ENCODE measurements around the gene CLPTM1L.
"Not testable (repeated sequence)": the region's sequence is repeated elsewhere in the genome, so short reads cannot be mapped to it uniquely, and the experiment has no call there.

Gene CLPTM1L

DNA sequence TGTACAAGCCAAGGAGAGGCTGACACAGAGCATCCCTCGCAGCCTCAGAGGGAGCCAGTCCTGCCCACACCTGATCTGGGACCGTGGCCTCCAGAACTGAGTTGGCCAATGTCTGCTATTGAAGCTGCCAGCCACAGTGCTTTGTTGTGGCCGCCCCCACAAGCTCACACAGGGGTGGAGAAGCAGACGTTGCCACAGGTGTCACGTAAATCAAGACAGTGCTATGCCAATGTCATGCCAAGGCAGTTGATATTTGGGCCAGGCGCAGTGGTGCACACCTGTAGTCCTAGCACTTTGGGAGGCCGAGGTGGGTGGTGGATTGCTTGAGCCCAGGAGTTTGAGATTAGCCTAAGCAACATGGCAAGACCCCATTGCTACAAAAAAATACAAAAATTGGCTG, 32.7 kb downstream of the CLPTM1L start:
- peak; percentile 38 for DNase-seq

DNA sequence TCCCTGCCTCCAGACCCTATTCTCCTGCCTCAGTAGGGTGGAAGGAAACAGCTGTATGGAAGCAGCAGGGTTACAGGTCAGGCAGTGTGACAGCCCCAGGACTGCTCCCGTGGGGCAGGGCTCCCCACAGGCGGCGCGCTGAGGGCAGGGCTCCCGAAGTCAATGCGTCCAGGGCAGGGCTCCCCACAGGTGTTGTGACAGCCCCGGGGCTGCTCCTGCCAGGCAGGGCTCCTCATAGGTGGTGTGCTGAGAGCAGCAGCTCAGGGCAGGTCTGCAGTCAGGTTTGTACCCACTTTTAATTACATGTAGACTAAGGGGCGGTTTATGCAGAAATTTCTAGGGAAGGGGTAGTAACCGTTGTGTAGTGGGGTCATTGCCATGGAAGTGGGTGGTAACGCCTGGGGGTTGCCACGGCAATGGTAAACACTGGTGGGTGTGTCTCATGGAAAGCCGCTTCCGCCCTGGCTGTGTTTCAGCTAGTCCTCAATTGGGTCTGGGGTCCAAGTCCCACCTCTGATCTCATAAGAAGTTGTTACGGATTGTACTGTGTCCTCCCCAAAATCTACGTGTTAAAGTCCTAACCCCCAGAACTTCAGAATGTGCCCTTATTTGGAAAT, 33.4 kb downstream of the CLPTM1L start:
- DNase-seq, result no peak

DNA sequence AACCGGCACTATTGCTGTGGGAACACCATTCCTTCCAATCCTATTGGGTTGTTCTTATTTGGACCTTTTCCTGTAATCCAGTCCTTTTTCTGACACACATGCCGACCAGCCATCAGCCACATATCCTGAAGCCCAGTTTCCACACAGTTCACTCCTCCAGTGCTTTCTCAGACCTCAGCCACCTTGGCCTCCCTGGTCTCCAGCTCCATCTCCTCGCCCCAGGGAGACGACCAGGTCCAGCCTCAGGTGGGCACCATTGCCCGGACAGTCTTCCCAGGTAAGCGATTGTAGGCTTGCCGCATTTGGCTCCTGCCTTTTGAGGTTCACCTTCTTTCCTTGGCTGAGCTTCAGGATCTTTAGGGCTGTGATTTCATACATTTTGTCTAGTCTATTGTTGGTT, 34.8 kb downstream of the CLPTM1L start:
- no peak for DNase-seq

DNA sequence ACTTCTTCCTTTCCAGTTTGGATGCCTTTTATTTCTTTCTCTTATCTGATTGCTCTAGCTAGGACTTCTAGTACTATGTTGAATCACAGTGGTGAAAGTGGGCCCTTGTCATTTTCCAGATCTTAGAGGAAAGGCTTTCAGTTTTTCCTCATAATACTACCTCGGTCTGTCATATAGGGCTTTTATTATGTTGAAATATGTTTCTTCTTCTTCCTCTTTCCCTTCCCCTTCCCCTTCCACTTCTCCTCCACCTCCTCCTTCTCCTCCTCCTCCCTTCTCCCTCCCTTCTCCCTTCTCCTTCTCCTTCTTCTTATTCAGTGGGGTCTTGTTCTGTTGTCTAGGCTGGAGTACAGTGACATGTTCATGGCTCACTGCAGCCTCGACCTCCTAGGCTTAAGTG, 40.9 kb downstream of the CLPTM1L start:
- DNase-seq, result no peak

DNA sequence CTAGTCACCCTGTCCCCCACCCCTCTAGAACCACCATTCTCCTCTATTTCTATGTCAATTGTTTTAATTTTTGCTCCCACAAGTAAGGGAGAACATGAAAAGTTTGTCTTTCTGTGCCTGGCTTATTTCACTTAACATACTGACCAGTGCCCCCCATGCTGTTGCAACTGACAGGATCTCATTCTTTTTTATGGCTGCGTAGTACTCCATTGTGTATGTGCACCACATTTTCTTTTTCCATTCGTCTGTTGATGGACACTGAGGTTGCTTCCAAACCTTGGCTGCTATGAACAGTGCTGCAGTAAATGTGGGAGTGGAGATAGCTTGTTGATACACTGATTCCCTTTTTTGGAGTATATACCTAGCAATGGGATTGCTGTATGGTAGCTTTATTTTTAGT, 42.6 kb downstream of the CLPTM1L start:
- DNase-seq, result no peak

DNA sequence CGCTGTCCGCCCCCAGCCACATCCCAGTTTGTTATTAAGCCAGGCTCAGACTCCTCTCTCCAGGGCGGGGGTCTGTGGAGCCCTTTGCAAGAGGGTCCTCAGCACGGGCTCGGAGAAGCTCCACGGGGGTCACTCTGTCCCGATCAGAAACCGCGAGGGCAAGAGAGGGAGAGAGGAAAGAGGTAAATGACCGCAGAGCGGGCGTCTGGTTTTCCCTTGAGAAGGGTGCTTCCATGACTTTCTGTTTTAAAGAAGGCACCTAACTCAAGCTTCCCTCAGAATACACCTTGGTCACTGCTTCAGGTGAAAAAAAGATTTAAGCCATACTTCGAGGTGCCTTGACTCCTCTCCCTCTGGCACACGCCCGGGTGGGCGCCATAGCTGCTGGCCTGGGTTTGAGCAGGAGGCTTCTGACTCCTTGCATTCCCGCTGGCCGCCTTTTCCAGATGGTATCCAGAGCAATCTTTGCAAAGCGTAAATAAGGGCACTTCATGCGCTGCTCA, 44.3 kb downstream of the CLPTM1L start:
- no peak for DNase-seq

DNA sequence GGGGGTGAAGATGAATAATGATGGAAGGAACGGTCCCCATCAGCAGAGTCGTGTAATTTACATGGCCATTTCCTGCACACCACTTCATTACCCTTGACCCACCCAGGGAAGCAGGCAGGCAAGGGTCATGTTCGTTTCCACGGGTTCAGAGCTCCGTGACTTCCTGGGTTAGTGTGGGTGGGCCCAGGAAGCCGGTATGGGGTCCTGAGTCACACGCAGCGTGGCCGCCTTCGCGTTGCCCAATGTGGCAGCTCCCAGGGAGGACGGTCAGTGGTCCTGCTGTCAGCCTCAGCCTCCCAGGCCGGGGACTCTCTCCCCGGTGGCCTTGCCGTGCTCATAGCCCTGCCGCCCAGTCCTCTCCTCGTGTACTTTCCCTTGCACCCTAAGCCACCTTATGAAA, 44.9 kb downstream of the CLPTM1L start:
- DNase-seq, result no peak

DNA sequence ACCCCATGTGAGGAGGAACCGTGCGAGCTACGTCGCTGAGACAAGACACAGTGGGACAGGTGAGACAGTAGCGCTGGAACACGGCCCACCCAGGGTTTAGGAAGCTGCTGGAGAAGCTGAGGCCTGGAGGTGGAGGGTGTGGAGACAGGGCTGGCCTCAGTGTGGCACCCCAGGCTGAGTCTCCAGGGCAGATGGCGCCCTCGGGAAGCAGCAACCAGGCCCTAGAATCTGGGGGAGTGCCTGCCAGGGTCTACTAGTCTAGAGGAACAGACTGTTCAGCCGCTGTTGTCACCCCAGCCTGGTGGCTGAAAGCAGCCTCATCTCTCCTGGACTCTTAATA, 45.4 kb downstream of the CLPTM1L start:
- no peak for DNase-seq

DNA sequence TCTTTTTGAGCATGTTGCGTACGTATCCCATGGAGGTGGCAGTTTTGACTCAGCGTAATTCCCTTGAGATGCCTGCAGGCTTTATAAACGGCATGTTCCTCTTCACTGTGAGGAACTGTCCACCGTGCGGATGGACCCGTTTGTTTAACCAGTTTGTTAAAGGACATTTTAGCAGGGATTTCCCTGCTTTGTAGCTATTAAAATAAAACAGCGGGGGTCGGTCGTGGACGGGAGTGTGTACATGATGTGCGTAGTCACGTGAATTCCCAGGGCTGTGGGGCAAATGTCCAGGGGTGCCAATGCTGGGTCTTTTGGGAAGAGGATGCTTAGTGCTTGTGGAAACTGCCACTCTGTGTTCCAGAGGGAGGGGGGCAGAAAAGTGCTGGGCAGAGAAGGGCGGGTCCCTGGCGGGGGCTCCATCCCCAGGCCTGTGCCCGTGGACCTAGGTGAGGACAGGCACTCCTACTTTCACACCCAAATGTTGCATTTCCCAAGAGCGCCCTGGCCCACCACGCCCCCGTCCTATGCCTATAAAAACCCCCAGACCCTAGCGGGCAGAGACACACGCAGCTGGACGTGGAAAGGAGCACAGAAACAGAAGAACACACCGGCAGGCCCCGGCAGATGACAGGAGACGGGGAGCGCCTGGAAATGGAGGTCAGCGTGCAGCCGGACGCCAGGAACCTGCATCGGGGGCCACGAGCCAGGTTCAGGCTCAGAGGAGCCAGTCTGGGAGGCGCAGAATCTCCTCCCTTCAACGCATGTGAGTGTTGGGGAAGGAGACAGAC, 46.0 kb downstream of the CLPTM1L start:
- DNase-seq, result no peak

DNA sequence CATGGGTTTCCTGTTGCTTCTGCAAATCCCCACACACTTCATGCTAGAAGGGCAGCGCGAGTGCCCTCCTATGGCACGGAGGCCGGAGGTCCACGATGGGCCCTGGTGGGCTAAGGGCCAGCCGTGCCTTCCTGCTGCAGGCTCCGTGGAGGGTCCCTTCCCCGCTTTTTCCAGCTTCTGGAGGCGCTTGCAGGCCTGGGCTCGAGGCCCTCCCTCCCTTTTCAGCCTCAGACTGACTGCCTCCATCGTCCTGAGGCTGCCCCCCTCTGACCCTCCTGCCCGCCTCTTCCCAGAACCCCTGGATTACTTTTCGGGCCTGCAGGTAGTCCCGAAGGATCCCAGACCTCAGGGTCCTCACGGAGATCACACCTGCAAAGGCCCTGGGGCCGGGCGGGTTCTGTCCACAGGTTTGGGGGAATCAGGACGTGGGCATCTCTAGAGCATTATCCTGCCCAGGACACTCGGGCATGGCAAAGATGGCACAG, 46.8 kb downstream of the CLPTM1L start:
- no peak for DNase-seq

DNA sequence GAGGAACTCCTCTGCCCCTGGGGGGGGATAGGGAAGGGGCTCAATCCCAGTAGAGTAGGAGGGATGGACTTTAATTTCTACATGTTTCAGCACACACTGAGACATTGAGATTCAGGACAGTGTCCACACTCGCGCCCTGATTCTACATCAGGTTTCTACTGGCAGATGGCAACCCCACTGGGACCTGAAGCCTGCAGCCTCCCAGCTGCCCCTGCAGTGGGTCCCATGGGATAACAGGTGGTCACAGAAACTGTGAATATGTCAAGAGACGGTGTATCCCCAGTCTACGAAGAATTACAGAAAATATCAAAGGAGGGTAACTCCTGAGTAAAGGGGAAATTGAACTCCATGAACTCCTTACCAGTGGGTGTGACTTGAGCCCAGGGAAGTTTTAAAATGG, 47.7 kb downstream of the CLPTM1L start:
- DNase-seq, result no peak

DNA sequence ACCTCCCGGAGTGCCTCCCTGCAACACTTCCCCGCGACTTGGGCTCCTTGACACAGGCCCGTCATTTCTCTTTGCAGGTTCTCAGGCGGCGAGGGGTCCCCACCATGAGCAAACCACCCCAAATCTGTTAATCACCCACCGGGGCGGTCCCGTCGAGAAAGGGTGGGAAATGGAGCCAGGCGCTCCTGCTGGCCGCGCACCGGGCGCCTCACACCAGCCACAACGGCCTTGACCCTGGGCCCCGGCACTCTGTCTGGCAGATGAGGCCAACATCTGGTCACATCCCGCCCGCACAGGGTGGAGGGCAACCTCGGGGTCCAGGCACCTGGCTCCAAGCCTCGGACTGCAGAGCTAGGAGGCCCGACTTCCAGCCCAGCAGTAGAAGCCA, 49.3 kb downstream of the CLPTM1L start:
- no peak for DNase-seq

DNA sequence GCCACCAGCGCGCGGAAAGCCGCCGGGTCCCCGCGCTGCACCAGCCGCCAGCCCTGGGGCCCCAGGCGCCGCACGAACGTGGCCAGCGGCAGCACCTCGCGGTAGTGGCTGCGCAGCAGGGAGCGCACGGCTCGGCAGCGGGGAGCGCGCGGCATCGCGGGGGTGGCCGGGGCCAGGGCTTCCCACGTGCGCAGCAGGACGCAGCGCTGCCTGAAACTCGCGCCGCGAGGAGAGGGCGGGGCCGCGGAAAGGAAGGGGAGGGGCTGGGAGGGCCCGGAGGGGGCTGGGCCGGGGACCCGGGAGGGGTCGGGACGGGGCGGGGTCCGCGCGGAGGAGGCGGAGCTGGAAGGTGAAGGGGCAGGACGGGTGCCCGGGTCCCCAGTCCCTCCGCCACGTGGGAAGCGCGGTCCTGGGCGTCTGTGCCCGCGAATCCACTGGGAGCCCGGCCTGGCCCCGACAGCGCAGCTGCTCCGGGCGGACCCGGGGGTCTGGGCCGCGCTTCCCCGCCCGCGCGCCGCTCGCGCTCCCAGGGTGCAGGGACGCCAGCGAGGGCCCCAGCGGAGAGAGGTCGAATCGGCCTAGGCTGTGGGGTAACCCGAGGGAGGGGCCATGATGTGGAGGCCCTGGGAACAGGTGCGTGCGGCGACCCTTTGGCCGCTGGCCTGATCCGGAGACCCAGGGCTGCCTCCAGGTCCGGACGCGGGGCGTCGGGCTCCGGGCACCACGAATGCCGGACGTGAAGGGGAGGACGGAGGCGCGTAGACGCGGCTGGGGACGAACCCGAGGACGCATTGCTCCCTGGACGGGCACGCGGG, 49.9 kb downstream of the CLPTM1L start, which contains the start of gene TERT:
Gene TERT, minus strand, starts transcription at position 234 of the 815 bp plus-strand sequence. Its CDS starts 79 bp downstream, at position 155.
- DNase-seq, result peak; percentile 57

DNA sequence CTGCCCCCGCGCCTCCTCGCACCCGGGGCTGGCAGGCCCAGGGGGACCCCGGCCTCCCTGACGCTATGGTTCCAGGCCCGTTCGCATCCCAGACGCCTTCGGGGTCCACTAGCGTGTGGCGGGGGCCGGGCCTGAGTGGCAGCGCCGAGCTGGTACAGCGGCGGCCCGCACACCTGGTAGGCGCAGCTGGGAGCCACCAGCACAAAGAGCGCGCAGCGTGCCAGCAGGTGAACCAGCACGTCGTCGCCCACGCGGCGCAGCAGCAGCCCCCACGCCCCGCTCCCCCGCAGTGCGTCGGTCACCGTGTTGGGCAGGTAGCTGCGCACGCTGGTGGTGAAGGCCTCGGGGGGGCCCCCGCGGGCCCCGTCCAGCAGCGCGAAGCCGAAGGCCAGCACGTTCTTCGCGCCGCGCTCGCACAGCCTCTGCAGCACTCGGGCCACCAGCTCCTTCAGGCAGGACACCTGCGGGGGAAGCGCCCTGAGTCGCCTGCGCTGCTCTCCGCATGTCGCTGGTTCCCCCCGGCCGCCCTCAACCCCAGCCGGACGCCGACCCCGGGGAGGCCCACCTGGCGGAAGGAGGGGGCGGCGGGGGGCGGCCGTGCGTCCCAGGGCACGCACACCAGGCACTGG, 50.6 kb downstream of the CLPTM1L start:
- no peak for DNase-seq

DNA sequence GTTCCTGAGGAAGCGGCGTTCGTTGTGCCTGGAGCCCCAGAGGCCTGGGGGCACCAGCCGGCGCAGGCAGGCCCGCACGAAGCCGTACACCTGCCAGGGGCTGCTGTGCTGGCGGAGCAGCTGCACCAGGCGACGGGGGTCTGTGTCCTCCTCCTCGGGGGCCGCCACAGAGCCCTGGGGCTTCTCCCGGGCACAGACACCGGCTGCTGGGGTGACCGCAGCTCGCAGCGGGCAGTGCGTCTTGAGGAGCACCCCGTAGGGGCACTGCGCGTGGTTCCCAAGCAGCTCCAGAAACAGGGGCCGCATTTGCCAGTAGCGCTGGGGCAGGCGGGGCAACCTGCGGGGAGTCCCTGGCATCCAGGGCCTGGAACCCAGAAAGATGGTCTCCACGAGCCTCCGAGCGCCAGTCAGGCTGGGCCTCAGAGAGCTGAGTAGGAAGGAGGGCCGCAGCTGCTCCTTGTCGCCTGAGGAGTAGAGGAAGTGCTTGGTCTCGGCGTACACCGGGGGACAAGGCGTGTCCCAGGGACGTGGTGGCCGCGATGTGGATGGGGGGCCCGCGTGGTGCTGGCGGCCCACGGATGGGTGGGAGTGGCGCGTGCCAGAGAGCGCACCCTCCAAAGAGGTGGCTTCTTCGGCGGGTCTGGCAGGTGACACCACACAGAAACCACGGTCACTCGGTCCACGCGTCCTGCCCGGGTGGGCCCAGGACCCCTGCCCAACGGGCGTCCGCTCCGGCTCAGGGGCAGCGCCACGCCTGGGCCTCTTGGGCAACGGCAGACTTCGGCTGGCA, 51.3 kb downstream of the CLPTM1L start:
- DNase-seq, result no peak

DNA sequence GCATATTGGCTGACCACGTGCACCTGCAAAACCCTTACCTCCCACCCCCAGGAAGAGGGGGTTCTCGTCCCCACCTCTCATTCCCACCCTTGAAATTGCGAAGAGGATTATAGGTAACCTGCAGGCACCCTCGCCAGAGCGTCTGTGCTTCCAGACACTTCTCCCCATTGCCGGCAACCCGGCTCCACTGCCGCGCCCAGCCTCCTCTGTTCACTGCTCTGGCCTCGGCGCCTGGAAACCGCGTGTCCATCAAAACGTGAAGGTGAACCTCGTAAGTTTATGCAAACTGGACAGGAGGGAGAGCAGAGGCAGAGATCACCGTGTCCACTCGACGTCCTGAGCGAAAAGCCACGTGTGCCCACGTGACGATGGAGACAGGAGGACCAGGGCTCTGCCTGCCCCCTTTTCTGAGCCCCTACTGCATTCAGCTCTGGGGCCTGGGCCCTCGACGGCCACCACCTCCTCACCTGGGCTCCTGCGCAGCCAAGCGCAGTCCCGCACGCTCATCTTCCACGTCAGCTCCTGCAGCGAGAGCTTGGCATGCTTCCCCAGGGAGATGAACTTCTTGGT, 52.0 kb downstream of the CLPTM1L start:
- no peak for DNase-seq

DNA sequence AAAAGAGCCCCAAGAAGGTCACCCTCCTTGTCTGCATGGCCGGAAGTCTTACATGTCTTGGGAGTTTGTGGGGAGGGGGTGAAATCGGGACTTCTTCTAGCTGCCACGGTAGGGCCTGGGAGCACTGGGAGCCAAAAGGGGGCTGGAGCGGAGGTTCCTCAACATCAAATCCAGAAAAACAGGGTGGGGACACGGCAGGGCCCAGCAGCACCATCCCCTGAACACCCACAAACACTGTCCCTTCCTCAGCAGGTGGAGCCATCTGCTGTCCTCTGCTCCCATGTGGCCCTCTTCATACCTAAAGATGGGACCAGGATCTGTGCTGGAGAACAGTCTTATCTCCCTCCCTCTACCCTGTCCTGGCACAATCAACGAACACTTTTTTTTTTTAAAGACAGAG, 52.8 kb downstream of the CLPTM1L start:
- DNase-seq, result no peak

DNA sequence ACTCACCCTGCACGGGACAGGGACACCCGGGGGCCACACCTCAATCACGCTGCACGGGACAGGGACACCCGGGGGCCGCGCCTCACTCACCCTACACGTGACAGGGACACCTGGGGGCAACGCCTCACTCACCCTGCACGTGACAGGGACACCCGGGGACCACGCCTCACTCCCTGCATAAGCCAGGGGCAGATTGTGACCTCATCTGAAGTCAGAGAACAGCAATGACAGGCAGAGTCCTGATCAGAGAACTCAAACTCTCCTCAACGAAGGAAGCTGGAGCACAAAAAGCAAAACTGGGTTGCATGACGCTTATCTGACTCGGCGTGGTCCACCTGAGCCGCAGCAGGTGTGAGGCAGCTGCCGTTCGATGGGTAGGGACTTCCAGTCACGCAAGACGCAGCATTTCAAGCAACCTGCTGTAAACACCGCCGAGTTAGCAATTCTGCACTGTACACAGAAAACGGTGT, 53.3 kb downstream of the CLPTM1L start:
- DNase-seq, result no peak

DNA sequence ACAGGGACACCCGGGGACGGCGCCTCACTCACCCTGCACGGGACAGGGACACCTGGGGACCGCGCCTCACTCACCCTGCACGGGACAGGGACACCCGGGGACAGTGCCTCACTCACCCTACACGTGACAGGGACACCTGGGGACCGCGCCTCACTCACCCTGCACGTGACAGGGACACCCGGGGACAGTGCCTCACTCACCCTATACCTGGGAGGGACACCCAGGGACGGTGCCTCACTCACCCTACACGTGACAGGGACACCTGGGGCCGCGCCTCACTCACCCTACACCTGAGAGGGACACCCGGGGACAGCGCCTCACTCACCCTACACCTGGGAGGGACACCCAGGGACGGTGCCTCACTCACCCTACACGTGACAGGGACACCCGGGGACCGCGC, 53.9 kb downstream of the CLPTM1L start:
- DNase-seq, result not testable (repeated sequence)

DNA sequence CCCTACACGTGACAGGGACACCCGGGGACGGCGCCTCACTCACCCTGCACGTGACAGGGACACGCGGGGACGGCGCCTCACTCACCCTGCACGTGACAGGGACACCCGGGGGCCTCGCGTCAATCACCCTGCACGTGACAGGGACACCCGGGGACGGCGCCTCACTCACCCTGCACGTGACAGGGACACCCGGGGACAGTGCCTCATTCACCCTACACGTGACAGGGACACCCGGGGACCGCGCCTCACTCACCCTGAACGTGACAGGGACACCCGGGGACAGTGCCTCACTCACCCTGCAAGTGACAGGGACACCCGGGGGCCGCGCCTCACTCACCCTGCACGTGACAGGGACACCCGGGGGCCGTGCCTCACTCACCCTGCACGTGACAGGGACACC, 55.3 kb downstream of the CLPTM1L start:
- not testable (repeated sequence) for DNase-seq

Data from T-helper 9 cell (primary cell).